ENCODE results near the gene TOX3. TPM values are rescaled to one million over a fixed set of nuclear protein-coding genes. Genes with fewer than 3 reads are reported as not detected.

Gene TOX3
- total and polyA plus RNA-seq, 2 of the 13 experiments (the other 11 are each of a cell fraction or from before 2014, with no cell fraction given), result 14.5 to 98.6 TPM

DNA sequence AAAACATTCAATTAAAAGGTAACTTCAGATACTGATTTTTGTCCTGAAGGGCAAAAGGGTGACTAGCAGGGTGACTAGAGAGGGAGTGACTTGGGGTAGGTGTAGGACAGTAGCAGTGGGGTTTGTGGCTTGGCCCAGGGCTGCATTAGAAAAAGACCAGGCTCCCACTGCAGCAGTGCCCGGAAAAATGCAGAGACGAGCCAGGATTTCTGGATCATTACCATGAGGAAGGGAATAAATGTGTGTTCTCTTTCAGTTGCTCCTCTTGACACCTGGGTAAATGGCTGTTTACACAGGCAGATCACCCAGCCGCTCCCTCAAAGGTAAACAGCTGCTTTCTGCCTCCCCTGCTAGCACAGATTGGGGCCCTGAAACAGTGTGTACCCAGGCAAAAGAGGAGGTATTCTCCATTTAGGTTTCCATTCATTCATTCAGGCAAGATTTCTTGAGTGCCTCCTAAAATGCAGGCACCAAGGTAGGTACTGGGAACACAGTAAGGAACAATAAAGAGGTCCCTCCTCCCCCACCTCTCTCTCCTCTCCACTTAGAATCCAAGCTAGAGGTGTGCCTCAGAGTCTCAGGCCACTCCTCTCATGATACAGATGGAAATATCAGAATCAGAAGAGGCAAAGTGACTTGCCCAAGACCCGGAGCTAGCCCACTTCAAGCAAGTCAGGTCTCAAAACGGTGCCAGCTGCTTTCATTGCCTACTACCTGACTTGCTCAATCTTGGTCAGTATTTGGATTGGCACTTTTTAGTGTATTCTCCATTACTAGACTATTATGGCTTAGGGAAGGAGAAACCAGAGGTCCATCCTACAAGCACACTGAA lies 15.2 kb upstream of the TOX3 start (continued):
- TF ChIP-seq, protein P1, sequence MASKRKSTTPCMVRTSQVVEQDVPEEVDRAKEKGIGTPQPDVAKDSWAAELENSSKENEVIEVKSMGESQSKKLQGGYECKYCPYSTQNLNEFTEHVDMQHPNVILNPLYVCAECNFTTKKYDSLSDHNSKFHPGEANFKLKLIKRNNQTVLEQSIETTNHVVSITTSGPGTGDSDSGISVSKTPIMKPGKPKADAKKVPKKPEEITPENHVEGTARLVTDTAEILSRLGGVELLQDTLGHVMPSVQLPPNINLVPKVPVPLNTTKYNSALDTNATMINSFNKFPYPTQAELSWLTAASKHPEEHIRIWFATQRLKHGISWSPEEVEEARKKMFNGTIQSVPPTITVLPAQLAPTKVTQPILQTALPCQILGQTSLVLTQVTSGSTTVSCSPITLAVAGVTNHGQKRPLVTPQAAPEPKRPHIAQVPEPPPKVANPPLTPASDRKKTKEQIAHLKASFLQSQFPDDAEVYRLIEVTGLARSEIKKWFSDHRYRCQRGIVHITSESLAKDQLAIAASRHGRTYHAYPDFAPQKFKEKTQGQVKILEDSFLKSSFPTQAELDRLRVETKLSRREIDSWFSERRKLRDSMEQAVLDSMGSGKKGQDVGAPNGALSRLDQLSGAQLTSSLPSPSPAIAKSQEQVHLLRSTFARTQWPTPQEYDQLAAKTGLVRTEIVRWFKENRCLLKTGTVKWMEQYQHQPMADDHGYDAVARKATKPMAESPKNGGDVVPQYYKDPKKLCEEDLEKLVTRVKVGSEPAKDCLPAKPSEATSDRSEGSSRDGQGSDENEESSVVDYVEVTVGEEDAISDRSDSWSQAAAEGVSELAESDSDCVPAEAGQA (IDR thresholded peaks at IDR 0.05; ENCODE audit: low read depth), result no peak
- TF ChIP-seq, protein P1 (CRISPR knock-in tag; IDR thresholded peaks at IDR 0.05; ENCODE audit: borderline replicate concordance), result no peak
- no peak for TF ChIP-seq PLRG1 (conservative IDR thresholded peaks at IDR 0.05)
- no peak for TF ChIP-seq MED13 (CRISPR knock-in tag; IDR thresholded peaks at IDR 0.05)
- TF ChIP-seq, protein P2, sequence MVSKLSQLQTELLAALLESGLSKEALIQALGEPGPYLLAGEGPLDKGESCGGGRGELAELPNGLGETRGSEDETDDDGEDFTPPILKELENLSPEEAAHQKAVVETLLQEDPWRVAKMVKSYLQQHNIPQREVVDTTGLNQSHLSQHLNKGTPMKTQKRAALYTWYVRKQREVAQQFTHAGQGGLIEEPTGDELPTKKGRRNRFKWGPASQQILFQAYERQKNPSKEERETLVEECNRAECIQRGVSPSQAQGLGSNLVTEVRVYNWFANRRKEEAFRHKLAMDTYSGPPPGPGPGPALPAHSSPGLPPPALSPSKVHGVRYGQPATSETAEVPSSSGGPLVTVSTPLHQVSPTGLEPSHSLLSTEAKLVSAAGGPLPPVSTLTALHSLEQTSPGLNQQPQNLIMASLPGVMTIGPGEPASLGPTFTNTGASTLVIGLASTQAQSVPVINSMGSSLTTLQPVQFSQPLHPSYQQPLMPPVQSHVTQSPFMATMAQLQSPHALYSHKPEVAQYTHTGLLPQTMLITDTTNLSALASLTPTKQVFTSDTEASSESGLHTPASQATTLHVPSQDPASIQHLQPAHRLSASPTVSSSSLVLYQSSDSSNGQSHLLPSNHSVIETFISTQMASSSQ (IDR thresholded peaks at IDR 0.05; ENCODE audit: low read depth), result peak; percentile 81
- TF ChIP-seq, protein P2 (CRISPR knock-in tag; IDR thresholded peaks at IDR 0.05; ENCODE audit: borderline replicate concordance), result peak; percentile 83; the same call in 1 of the 2 replicates
- no peak; the same call in 1 of the 2 replicates for TF ChIP-seq ETV5 (CRISPR knock-in tag; IDR thresholded peaks at IDR 0.05; ENCODE audit: borderline replicate concordance)
- TF ChIP-seq ZMYM3 (CRISPR knock-in tag; IDR thresholded peaks at IDR 0.05), result peak; percentile 57; the same call in 1 of the 2 replicates
- TF ChIP-seq RAD21 (CRISPR knock-in tag; IDR thresholded peaks at IDR 0.05), result no peak
- TF ChIP-seq PCBP2 (optimal IDR thresholded peaks at IDR 0.05; ENCODE audit: low read depth, low read length, poor library complexity, severe bottlenecking), result no peak
- 0 out of 2 replicates have a peak, but pooled peaks have one; percentile 44 for TF ChIP-seq ZSCAN29 (CRISPR knock-in tag; conservative IDR thresholded peaks at IDR 0.05)
- no peak for TF ChIP-seq RFX1 (IDR thresholded peaks at IDR 0.05)
- TF ChIP-seq ZNF333 (CRISPR knock-in tag; IDR thresholded peaks at IDR 0.05; ENCODE audit: borderline replicate concordance), result 0 out of 2 replicates have a peak, but pooled peaks have one; percentile 69
- peak; percentile 72 for TF ChIP-seq MED1 (CRISPR knock-in tag; IDR thresholded peaks at IDR 0.05)
- no peak for TF ChIP-seq ZNF256 (CRISPR knock-in tag; conservative IDR thresholded peaks at IDR 0.05)
- TF ChIP-seq ZFP1 (CRISPR knock-in tag; IDR thresholded peaks at IDR 0.05), result no peak
- TF ChIP-seq ZNF577 (CRISPR knock-in tag; IDR thresholded peaks at IDR 0.05; ENCODE audit: borderline replicate concordance, low read depth), result 0 out of 2 replicates have a peak, but pooled peaks have one; percentile 44
- TF ChIP-seq ZNF678 (CRISPR knock-in tag; IDR thresholded peaks at IDR 0.05), result no peak
- peak; percentile 91 for TF ChIP-seq ZNF501 (CRISPR knock-in tag; IDR thresholded peaks at IDR 0.05)
- TF ChIP-seq SNAPC2 (CRISPR knock-in tag; IDR thresholded peaks at IDR 0.05), result no peak
- no peak for TF ChIP-seq ZNF230 (CRISPR knock-in tag; IDR thresholded peaks at IDR 0.05)
- TF ChIP-seq ZMYM4 (CRISPR knock-in tag; IDR thresholded peaks at IDR 0.05), result peak; percentile 86
